Fibroblast of the aortic adventitia (primary cell): ENCODE results near the gene PRDM1. TPM values are rescaled to one million over a fixed set of nuclear protein-coding genes. Genes with fewer than 3 reads are reported as not detected.

Source experiments
- DNase-seq: peaks from one replicate; pipeline ENCODE4 v3.0.0-alpha.2; 2010; ENCODE audit warnings: low read depth
- H3K4me3 ChIP-seq: 2 replicates; pipeline ENCODE4 v1.5.1; 2011; ENCODE audit warnings: low read depth, mild to moderate bottlenecking, control low read depth, low read length, moderate library complexity
- total RNA-seq: library from RNA; depleted of rRNA; stranded (reverse); fragments of >200 nt; gene quantifications from 2 replicates; pipeline ENCODE4 v1.2.3, GENCODE V29; 2012; ENCODE audit warnings: low replicate concordance
- TF ChIP-seq, protein P1 (sequence below): IDR thresholded peaks from 2 replicates; pipeline ENCODE4 v1.5.1; 2011; ENCODE audit warnings: mild to moderate bottlenecking, low read length, control low read depth, inconsistent platforms; ENCODE audit not compliant: insufficient read depth

Gene PRDM1
- total RNA-seq, 1 donor, result 2.8 TPM

- TF ChIP-seq, protein P1, sequence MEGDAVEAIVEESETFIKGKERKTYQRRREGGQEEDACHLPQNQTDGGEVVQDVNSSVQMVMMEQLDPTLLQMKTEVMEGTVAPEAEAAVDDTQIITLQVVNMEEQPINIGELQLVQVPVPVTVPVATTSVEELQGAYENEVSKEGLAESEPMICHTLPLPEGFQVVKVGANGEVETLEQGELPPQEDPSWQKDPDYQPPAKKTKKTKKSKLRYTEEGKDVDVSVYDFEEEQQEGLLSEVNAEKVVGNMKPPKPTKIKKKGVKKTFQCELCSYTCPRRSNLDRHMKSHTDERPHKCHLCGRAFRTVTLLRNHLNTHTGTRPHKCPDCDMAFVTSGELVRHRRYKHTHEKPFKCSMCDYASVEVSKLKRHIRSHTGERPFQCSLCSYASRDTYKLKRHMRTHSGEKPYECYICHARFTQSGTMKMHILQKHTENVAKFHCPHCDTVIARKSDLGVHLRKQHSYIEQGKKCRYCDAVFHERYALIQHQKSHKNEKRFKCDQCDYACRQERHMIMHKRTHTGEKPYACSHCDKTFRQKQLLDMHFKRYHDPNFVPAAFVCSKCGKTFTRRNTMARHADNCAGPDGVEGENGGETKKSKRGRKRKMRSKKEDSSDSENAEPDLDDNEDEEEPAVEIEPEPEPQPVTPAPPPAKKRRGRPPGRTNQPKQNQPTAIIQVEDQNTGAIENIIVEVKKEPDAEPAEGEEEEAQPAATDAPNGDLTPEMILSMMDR, result no peak
- no peak for DNase-seq
- no peak overlapping the region for H3K4me3 ChIP-seq
These were observed 39.3 kb upstream of the PRDM1 start for GRCh38 chr6:106046854-106047200.

DNA sequence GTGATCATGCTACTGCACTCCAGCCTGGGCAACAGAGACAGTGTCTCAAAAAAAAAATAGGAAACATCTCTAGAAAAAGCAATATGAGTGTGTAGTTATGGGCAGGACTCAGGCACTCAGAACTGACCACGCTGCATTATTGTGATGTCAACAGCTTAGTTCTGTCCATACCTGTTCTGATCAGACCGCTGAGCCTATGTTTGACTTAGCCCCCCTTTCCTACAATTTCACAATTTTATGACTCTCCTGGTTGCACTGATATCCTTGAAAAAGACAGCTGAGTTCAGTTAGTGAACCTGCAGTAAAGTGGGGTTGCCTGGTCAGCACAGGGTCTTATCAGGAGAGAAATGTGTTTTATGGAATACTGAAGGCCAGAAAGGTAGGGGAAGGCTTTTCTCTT lies 37.8 kb upstream of the PRDM1 start:
- no peak for DNase-seq
- H3K4me3 ChIP-seq, result no peak overlapping the region
- TF ChIP-seq, protein P1, result no peak

DNA sequence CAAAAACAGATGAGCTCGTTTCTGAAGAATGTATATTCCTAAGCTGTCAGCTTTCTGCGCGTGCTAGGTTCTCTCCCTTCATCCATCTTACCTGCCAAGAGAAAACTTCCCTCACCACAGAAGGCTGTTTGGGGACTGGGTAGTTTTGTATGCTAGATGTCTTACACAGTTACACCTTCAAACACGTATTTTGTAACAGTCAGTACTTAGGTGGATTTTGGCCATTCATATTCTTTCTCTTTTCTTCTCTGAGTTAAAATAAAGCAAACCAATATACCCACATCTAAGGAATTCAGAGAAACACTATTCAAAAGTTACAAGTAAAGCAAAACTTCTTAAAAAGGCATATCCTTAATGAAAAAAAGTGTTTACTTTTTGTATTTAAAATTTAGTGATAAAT lies 35.6 kb upstream of the PRDM1 start:
- DNase-seq, result no peak
- H3K4me3 ChIP-seq, result no peak overlapping the region
- TF ChIP-seq, protein P1, result no peak

- DNase-seq, result no peak
These were observed 34.9 kb upstream of the PRDM1 start for GRCh38 chr6:106051226-106051625.

DNA sequence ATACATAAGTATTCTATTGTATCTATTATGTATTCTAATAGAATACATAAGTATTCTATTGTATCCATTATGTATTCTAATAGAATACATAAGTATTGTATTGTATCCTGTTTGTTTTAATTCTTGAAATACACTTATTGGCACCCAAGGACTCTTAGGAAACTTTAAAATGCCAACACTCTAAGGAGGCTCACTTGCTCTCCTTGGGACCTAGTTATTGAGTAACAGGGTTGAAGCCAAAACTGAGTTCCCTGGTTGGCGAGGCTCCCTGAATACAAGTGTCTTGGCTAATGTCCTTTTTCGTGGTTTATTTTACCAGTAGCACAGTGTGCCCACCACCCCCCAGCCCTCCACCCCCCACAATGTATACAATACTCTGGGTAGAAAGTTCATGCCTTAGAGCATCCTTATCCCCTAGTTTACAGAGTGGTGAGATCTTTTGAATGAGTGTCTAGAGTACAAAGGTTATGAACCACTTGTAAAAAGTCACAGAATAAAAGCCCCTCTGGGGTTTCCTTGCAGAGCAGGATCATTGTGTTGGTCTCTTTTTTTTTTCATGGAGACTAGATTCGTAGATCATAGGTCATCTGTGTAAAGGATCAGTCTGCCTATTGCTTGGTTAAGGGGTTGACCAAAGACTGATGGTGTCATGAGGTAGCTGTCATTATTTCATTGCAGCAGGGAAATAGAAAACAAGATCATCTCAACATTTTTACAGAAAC lies 32.5 kb upstream of the PRDM1 start:
- DNase-seq, result no peak
- H3K4me3 ChIP-seq, result no peak overlapping the region
- TF ChIP-seq, protein P1, result no peak

More at GRCh38 chr6:106051226-106051625, 34.9 kb upstream of the PRDM1 start:
- TF ChIP-seq, protein P1, result no peak
- no peak overlapping the region for H3K4me3 ChIP-seq

DNA sequence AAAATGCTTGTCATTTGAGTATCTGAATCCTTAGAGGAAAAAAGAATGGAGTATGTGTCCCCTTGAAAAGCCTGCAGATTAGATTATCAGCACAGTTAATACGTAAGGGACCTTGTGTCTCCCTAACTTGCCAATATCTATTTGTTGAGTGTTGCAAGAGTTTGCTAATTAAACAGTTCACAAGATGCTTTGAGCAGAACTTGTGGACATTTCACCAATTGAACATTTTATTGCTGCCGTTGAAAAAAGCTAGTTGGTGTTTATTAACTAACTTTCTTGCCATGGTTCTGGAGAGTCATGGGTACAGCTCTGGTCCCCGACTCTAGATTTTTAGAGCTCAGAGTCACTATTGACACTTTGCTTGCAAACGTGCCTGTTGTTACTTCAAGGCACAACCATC lies 30.6 kb upstream of the PRDM1 start:
- no peak for DNase-seq
- H3K4me3 ChIP-seq, result no peak overlapping the region
- TF ChIP-seq, protein P1, result no peak

DNA sequence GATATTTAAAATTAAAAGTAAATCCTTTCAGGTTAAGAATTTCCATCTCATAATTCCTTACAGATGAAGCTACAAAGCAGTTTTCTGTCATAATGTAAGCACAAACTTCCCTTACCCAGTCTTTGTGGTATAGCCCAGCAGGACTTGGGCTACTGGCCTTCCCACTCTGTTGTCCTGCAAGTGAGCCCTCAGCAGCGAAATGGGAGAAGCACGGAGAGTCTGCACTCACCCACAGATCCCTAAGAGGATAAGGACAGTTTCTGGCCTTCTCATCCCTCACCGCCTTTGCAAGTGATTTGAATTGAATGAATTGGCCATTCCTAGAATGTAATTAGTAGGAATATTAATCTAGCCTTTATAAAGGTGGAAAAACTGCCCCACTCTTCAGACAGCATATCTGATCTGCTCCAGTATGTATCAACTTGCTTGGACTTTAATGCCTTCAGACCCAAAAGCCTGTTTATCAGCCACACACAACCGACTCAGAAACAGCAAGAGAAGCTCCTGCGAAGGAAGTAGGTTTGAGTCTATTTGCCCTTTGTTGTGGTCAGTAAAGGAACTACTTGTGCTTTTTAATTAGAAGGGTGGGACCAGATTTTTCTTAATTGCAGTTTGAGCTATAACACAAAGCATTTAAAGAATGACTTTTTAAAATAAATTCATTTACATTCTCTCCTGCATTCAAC lies 29.9 kb upstream of the PRDM1 start:
- TF ChIP-seq, protein P1, result no peak
- H3K4me3 ChIP-seq, result no peak overlapping the region
- DNase-seq, result no peak
